Left ventricle myocardium superior (tissue), 1 donor: ENCODE measurements around the gene RGL3. TPM values are rescaled to one million over a fixed set of nuclear protein-coding genes. Genes with fewer than 3 reads are reported as not detected.
"Not testable (repeated sequence)": the region's sequence is repeated elsewhere in the genome, so short reads cannot be mapped to it uniquely, and the experiment has no call there.

Experiments
- ATAC-seq: fragments of 200-7000 bp; cut with Tn5 transposase; one replicate; pipeline ENCODE4 v1.9.1; 2020; ENCODE audit warnings: mild to moderate bottlenecking, moderate library complexity
- DNase-seq: peaks from one replicate; pipeline ENCODE4 v3.0.0-alpha.2; 2020
- intact Hi-C: fragments of 100-400 bp; cut with micrococcal nuclease; formaldehyde crosslinking; loops from one replicate; pipeline ENCODE4 v1.11.0; 2022
- total RNA-seq: library from RNA; stranded (reverse); fragmentation: NEBNext Ultra II Directional; extraction: Animal tissue kit (Norgen Biotek cat#: 25700); gene quantifications from one replicate; pipeline ENCODE4 v1.2.1, GENCODE V29; 2021
- donor health status: DM: no; HTN: yes; CAD: no; lungs with severe emphysema.

RGL3 gene
- total RNA-seq, 1 donor from 2014 or later = 6.4 TPM

- DNase-seq (no peak), ATAC-seq (no peak)
- intact Hi-C loops = no loop called here
These were observed 22.0 kb downstream of the RGL3 start for GRCh38 chr19:11397089-11397610.

DNA sequence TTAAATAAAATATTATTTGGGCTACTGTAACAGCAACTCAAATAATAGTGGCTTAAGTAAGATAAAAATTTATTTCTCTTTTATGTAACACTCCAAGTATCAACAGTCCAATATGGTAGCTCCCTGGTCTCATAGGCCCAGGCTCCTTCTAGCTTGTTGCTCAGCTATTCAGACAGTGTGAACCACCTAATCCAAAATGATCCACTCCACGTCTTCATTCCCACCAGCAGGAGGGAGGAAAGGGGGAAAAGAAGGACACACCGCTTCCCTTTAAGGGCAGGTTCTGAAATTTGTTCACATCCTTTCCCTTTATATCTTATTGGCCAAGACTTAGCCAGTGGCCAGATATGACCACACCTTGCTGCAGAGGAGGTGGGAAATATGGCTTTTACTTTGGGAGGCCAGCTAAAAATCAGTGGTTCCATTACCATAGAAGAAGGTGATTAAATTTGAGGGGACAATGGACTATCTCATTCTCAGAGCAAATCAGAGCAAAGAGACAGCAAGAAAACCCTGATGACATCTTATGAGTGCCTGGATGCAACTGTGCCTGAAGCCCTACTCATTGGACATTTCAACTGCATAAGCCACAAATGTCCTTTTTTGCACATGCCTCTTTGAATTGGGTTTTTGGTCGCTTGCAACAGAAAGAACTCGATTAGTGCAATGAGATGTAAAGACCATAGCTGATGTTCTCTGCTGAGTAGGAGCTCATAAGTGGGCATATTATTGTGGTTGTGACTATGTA is 28.0 kb downstream of the RGL3 start:
- intact Hi-C loops = no loop called here
- DNase-seq (no peak), ATAC-seq (no peak)

GRCh38 chr19:11390359-11390758 is 28.8 kb downstream of the RGL3 start:
- ATAC-seq (no peak), DNase-seq (no peak)
- intact Hi-C loops = no loop called here

DNA sequence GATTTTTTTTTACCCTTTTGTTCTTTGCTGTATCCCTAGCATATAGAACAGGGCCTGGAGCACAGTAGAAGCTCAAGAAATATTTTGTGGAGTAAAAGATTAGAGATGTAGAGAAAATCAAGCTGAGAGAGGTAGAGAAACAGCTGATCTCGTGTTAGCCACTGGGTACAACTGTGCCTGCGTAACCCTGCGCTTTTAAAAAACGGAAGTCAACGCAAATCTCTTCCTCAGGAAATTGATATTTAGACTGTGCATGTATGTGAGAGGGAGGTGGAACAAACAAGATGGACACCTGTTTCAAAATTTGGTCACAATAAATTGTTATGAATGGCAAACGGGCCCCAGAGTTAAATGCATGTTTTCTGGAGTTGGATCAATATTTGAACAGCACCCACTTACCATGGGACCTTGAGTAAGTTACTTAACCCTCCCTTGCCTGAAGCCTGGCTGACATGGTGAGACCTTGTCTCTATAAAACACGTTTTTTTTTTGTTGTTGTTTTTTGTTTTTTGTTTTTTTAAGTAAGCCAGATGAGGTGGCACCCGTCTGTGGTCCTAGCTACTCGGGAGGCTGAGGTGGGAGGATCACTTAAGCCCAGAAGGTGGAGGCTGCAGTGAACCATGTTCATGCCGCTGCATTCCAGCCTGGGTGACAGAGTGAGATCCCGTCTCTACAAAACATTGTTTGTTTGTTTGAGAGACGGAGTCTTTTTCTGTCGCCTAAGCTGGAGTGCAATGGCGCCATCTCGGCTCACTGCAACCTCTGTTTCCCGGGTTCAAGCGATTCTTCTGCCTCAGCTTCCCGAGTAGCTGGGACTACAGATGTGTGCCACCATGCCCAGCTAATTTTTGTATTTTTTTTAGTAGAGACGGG is 31.7 kb downstream of the RGL3 start:
- no peak for ATAC-seq
- intact Hi-C loops = no loop called here
- DNase-seq = no peak

DNA sequence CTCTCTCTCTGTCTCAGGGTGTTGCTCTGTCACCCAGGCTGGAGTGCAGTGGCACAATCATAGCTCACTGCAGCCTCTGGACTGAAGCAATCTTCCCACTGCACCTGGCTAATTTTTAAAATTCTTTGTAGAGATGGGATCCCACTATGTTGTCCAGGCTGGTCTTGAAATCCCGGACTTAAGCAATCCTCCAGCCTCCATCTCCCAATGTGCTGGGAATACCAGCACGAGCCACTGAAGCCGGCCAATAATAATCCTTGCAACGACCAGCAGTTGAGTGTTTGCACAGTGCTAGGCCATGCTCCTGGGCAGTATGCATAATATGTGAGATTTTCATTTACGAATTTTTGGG is 34.4 kb downstream of the RGL3 start:
- DNase-seq (no peak), ATAC-seq (no peak)
- intact Hi-C loops = no loop called here

- intact Hi-C loops = no loop called here
- ATAC-seq (no peak), DNase-seq (no peak)
These were observed 35.4 kb downstream of the RGL3 start for GRCh38 chr19:11383706-11384048.

- intact Hi-C loops = no loop called here
- DNase-seq = peak; percentile 76
- peak; percentile 17 for ATAC-seq
These were observed 36.0 kb downstream of the RGL3 start for GRCh38 chr19:11382898-11383705.

DNA sequence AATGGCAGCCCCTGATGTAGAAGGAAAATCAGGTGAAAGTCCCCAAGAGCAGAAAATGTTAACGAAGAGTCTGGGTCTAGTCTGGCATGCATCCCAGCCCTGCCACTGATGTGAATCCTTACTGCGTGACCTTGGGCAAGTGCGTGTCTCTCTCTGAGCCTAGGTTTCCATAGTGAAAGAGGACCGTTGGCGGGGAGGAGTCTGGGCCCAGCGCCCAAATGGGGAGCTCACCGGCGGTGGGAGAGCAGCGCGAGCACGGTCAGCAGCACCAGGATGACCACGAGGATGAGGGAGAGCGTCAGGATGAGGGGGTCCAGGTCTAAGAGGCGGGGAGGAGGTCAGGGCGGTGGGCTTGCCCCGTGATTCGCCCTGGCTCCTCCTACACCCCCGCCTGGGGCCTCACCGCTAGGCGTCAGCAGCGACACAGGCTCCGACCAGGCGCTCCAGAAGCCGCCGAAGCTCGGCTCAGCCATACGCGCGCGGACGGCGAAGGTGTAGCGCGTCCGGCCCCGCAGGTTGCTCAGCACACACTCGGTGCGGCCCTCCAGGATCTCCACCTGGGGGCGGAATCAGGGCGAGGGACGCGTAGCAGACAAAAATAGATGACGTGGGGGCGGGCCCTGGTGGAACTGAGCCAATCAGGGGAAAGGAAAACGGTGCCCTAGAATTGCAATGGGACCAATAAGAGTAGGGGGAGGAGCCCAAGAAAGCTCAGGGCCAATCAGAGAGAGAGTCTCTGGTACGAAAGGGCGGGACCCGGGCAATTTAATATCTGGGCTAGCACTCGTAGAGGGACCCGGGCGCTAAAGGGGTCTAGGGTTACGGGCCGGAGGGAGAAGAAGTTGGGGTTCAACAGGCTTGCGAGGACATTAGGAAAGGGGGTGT is 38.2 kb downstream of the RGL3 start:
- ATAC-seq (peak; percentile 87), DNase-seq (peak; percentile 94)
- intact Hi-C loops = no loop called here

DNA sequence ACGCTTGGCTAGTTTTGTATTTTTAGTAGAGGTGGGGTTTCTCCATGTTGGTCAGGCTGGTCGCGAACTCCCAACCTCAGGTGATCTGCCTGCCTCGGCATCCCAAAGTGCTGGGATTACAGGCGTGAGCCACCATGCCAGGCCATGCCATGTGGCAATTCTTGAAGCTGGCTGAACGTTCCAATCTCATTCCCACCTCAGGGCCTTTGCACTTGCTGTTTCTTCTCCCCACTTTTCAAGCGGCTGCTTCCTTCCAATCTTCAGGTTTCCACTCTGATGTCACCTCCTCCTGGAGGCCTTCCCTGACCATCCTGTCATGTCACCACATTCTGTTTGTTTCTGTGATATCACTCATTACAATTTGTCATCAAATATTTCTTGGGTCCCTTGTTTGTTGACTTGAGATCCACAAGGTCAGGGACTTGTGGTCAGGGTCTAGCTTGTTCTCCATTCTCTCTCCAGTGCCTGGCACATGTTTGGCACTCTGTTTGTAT is 39.2 kb downstream of the RGL3 start:
- intact Hi-C loops = no loop called here
- ATAC-seq (no peak), DNase-seq (no peak)

DNA sequence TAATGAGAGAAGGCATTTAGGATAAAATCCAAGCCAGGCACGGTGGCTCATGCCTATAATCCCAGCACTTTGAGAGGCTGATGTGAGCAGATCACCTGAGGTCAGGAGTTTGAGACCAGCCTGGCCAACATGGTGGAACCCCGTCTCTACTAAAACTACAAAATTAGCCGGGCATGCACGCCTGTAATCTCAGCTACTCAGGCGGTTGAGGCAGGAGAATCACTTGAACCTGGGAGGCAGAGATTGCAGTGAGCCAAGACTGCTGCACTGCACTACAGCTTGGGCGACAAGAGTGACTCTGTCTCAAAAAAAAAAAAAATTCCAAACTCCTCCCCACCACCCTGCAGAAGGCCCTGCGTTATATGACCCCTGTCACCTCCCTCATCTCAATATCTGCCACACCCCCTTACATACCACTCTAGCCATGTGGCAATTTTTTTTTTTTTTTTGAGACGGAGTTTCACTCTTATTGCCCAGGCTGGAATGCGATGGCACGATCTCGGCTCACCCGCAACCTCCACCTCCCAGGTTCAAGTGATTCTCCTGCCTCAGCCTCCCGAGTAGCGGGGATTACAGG is 39.8 kb downstream of the RGL3 start:
- intact Hi-C loops, DNase-seq, ATAC-seq: not testable (repeated sequence)

GRCh38 chr19:11378319-11379189 is 40.6 kb downstream of the RGL3 start:
- DNase-seq (peak; percentile 66), ATAC-seq (no peak)
- intact Hi-C loops = no loop called here

DNA sequence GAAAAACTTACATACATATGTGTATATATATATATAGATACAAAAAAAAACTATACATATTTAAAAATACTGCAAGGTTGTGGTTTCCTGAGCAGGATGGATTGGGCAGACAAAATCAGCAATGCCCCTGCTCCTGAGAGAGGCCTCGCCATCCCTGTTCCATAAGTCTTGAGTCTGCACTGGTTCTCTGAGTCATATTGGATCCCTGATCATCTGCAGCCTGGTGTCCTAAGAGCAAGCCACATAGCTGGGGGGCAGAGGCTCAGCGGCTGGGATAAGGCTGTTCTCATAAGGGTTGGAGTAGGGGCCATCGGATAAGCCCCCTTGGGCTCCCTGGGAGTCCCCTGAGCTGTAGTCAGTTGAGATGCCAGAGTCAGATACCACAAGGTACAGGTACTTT is 41.4 kb downstream of the RGL3 start:
- intact Hi-C loops = no loop called here
- no peak for DNase-seq

GRCh38 chr19:11377237-11377636 is 41.9 kb downstream of the RGL3 start:
- intact Hi-C loops = no loop called here
- no peak for DNase-seq
- ATAC-seq = no peak

More for the DNA sequence above, 41.4 kb downstream of the RGL3 start:
- ATAC-seq = no peak

GRCh38 chr19:11375143-11375948 is 43.8 kb downstream of the RGL3 start:
- peak; percentile 1 for ATAC-seq
- intact Hi-C loops = no loop called here
- DNase-seq = peak; percentile 60

- peak; percentile 99 for DNase-seq
- intact Hi-C loops = no loop called here
- peak; percentile 96 for ATAC-seq
These were observed 44.5 kb downstream of the RGL3 start, which contains the start of gene SWSAP1 for GRCh38 chr19:11374433-11375142. TSS of gene SWSAP1 (plus strand) at chr19:11374666. CDS start at chr19:11374681, 15 bp downstream.
